Astrocyte of the cerebellum (primary cell): Measurements from ENCODE around the gene SLC25A34.
"Not testable (repeated sequence)": the region's sequence is repeated elsewhere in the genome, so short reads cannot be mapped to it uniquely, and the experiment has no call there.

Experiments used
- DNase-seq: peaks from one replicate; pipeline ENCODE4 v3.0.0-alpha.2; 2011; ENCODE audit warnings: low read depth
- H3K4me3 ChIP-seq: 2 replicates; pipeline ENCODE4 v1.5.1; 2011; ENCODE audit warnings: mild to moderate bottlenecking, low read depth, low read length, moderate library complexity
- CTCF ChIP-seq: IDR thresholded peaks from 2 replicates; pipeline ENCODE4 v1.5.1; 2012; ENCODE audit warnings: low read length, low read depth, moderate library complexity, mild to moderate bottlenecking; ENCODE audit errors: missing control alignments
- in situ Hi-C: cut with HindIII; loops from 2 replicates; pipeline ENCODE4 v1.10.0; 2017; ENCODE audit warnings: low sequenced_read_pairs

Gene SLC25A34

DNA sequence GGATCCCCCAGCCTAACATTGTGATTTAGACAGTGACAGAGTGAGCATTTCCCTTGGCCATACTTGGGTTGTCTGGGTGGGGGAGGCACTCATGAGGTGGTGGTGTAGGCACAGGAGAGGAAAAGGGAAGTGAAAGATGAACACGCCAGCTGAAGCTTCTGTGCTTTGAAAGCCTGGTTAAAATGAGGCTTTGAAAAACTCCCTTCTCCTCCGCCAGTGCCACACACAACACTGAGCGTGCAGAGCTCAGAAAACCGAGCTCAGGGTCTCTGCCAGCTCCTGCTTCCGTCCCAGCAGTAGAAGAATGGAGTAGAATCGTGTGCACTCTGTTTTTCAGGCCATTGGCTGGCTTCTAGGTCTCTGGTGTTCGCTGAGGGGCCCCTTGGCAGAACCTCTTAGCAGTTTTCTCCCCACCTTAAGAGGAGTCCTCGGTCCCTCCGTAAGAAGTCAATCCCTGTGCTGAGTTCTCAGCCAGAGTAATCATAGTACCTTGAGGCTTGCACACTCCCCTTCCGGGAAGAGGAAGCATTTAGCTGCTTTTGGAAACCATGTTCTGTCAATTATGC, 39.0 kb upstream of the SLC25A34 start:
- TF ChIP-seq CTCF: no peak
- in situ Hi-C loops: no loop called here
- DNase-seq: no peak
- no peak overlapping the region for H3K4me3 ChIP-seq

GRCh38 chr1:15698201-15698600, 37.9 kb upstream of the SLC25A34 start:
- no peak for DNase-seq
- in situ Hi-C loops: no loop called here
- TF ChIP-seq CTCF: no peak
- no peak overlapping the region for H3K4me3 ChIP-seq

GRCh38 chr1:15699321-15699720, 36.7 kb upstream of the SLC25A34 start:
- DNase-seq, H3K4me3 ChIP-seq, in situ Hi-C loops: not testable (repeated sequence)

- DNase-seq: no peak
- TF ChIP-seq CTCF: no peak
- in situ Hi-C loops: no loop called here
- H3K4me3 ChIP-seq: no peak overlapping the region
These were observed 35.5 kb upstream of the SLC25A34 start for GRCh38 chr1:15700508-15700907.

- no peak for DNase-seq
- no peak overlapping the region for H3K4me3 ChIP-seq
- TF ChIP-seq CTCF: no peak
- in situ Hi-C loops: no loop called here
These were observed 34.3 kb upstream of the SLC25A34 start for GRCh38 chr1:15701784-15702183.

- in situ Hi-C loops: no loop called here
- H3K4me3 ChIP-seq: no peak overlapping the region
- no peak for TF ChIP-seq CTCF
- DNase-seq: no peak
These were observed 33.1 kb upstream of the SLC25A34 start for GRCh38 chr1:15702722-15703550.

GRCh38 chr1:15703562-15703961, 32.5 kb upstream of the SLC25A34 start:
- peak; percentile 62 for DNase-seq
- TF ChIP-seq CTCF: no peak
- no peak overlapping the region for H3K4me3 ChIP-seq
- in situ Hi-C loops: no loop called here
